ENCODE data around the gene AIMP1. TPM values are rescaled to one million over a fixed set of nuclear protein-coding genes. Genes with fewer than 3 reads are reported as not detected.

Gene AIMP1
- total RNA-seq, 5 donors from 2014 or later (not counting 1 experiment from before 2014, with no cell fraction given) = 40.9 to 62.1 (median 45.5) TPM

- Histone ChIP-seq H3K9me3 (no peaks in the 10 kb centered on the region), H3K4me1 (ENCODE audit: control insufficient read depth in 1 of 2, extremely low read depth in 1 of 2, insufficient read depth in 2 of 2, low read length in 2 of 2) (no peaks in the 10 kb centered on the region), H3K36me3 (ENCODE audit: control insufficient read depth in 2 of 2, extremely low read depth in 1 of 2, insufficient read depth in 1 of 2, low read length in 1 of 2) (peaks cover 0 to 40% of the 10 kb centered on the region in 2 donors), H3K4me3 (ENCODE audit: control insufficient read depth in 1 of 2, extremely low read depth in 1 of 2, low read length in 1 of 2) (no peak overlapping the region), H3K27ac (ENCODE audit: low read length) (no peak overlapping the region), H3K27me3 (replicated peaks in 1 of 2; ENCODE audit: control insufficient read depth in 2 of 2, extremely low read depth in 1 of 2, insufficient read depth in 2 of 2, low read length in 1 of 2) (no peaks in the 10 kb centered on the region)
- DNase-seq (no peak), ATAC-seq (replicated peaks in 1 of 4) (no peak)
- POLR2A ChIA-PET = no interaction called here
- peaks cover 55% of the 10 kb centered on the region for H3K36me3 Mint-ChIP-seq
- peaks cover 14 to 27% (median 16%) of the 10 kb centered on the region in 3 donors for H3K4me1 Mint-ChIP-seq
- H3K27me3 Mint-ChIP-seq = no peaks in the 10 kb centered on the region
- H3K9me3 Mint-ChIP-seq = no peaks in the 10 kb centered on the region
- H3K4me3 Mint-ChIP-seq = no peak overlapping the region
- H3K27ac Mint-ChIP-seq = no peak overlapping the region
- CTCF ChIA-PET = interaction anchor here in 1 of 2 donors (0.5 to 0.8 kb wide), 2 partner anchors 19 to 1450 kb away, joined by 4 to 5 read pairs; no protein-coding TSS in a partner anchor
Measured at GRCh38 chr4:106297245-106298035, 18.9 kb upstream of the AIMP1 start.

- Mint-ChIP-seq H3K27me3 (no peaks in the 10 kb centered on the region), H3K27ac (no peak overlapping the region), H3K4me3 (no peak overlapping the region), H3K36me3 (peaks cover 57% of the 10 kb centered on the region), H3K4me1 (peaks cover 23 to 30% (median 28%) of the 10 kb centered on the region in 3 donors), H3K9me3 (no peaks in the 10 kb centered on the region)
- ChIA-PET CTCF (no interaction called here), POLR2A (no interaction called here)
- Histone ChIP-seq H3K36me3 (ENCODE audit: control insufficient read depth in 2 of 2, extremely low read depth in 1 of 2, insufficient read depth in 1 of 2, low read length in 1 of 2) (peaks cover 0 to 25% of the 10 kb centered on the region in 2 donors), H3K9me3 (no peaks in the 10 kb centered on the region), H3K4me3 (ENCODE audit: control insufficient read depth in 1 of 2, extremely low read depth in 1 of 2, low read length in 1 of 2) (no peak overlapping the region), H3K27ac (ENCODE audit: low read length) (no peak overlapping the region), H3K27me3 (replicated peaks in 1 of 2; ENCODE audit: control insufficient read depth in 2 of 2, extremely low read depth in 1 of 2, insufficient read depth in 2 of 2, low read length in 1 of 2) (no peaks in the 10 kb centered on the region), H3K4me1 (ENCODE audit: control insufficient read depth in 1 of 2, extremely low read depth in 1 of 2, insufficient read depth in 2 of 2, low read length in 2 of 2) (no peaks in the 10 kb centered on the region)
- no peak for ATAC-seq (replicated peaks in 1 of 4)
- 71% methylated on average over 1 of the region's 4 CpGs for WGBS (ENCODE audit: insufficient coverage)
- DNase-seq = no peak
Measured at GRCh38 chr4:106299977-106300376, 16.4 kb upstream of the AIMP1 start.

GRCh38 chr4:106301393-106302061, 14.8 kb upstream of the AIMP1 start:
- DNase-seq (no peak), ATAC-seq (replicated peaks in 1 of 4) (no peak)
- WGBS (ENCODE audit: insufficient coverage) = 100% methylated on average over 1 of the region's 2 CpGs
- H3K36me3 ChIP-seq (ENCODE audit: control insufficient read depth in 2 of 2, extremely low read depth in 1 of 2, insufficient read depth in 1 of 2, low read length in 1 of 2) = peaks cover 0 to 19% of the 10 kb centered on the region in 2 donors
- H3K9me3 Mint-ChIP-seq = no peaks in the 10 kb centered on the region
- H3K4me3 ChIP-seq (ENCODE audit: control insufficient read depth in 1 of 2, extremely low read depth in 1 of 2, low read length in 1 of 2) = no peak overlapping the region
- H3K27me3 ChIP-seq (replicated peaks in 1 of 2; ENCODE audit: control insufficient read depth in 2 of 2, extremely low read depth in 1 of 2, insufficient read depth in 2 of 2, low read length in 1 of 2) = no peaks in the 10 kb centered on the region
- ChIA-PET CTCF (no interaction called here), POLR2A (no interaction called here)
- H3K27ac Mint-ChIP-seq = no peak overlapping the region
- H3K4me3 Mint-ChIP-seq = no peak overlapping the region
- peaks cover 22 to 27% (median 25%) of the 10 kb centered on the region in 3 donors for H3K4me1 Mint-ChIP-seq
- no peaks in the 10 kb centered on the region for H3K9me3 ChIP-seq
- no peak overlapping the region for H3K27ac ChIP-seq (ENCODE audit: low read length)
- H3K36me3 Mint-ChIP-seq = peaks cover 52% of the 10 kb centered on the region
- no peaks in the 10 kb centered on the region for H3K4me1 ChIP-seq (ENCODE audit: control insufficient read depth in 1 of 2, extremely low read depth in 1 of 2, insufficient read depth in 2 of 2, low read length in 2 of 2)
- H3K27me3 Mint-ChIP-seq = no peaks in the 10 kb centered on the region

DNA sequence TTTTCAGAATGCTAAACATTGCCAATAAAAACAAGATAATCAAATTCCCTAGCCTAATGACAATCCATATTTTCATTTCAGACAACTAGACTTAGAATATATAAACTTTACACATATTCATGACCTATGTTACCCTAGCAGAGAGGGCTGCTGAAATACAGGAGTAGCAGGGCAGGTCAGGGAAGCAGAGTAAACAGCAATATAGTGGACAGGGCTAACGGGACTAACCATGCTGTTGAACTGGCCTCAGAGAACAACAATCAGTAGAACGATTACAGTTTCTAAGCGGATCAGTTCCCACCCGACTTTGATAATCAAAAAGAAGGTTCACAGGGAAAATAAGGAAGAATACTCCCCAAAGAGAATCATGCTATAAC, 14.3 kb upstream of the AIMP1 start:
- H3K27me3 ChIP-seq (replicated peaks in 1 of 2; ENCODE audit: control insufficient read depth in 2 of 2, extremely low read depth in 1 of 2, insufficient read depth in 2 of 2, low read length in 1 of 2) = no peaks in the 10 kb centered on the region
- Mint-ChIP-seq H3K4me3 (no peak overlapping the region), H3K9me3 (no peaks in the 10 kb centered on the region), H3K36me3 (peaks cover 54% of the 10 kb centered on the region), H3K4me1 (peaks cover 19 to 27% (median 26%) of the 10 kb centered on the region in 3 donors), H3K27me3 (no peaks in the 10 kb centered on the region), H3K27ac (no peak overlapping the region)
- no peak overlapping the region for H3K27ac ChIP-seq (ENCODE audit: low read length)
- no peaks in the 10 kb centered on the region for H3K9me3 ChIP-seq
- no peak for ATAC-seq (replicated peaks in 1 of 4)
- ChIA-PET POLR2A (no interaction called here), CTCF (no interaction called here)
- peaks cover 0 to 22% of the 10 kb centered on the region in 2 donors for H3K36me3 ChIP-seq (ENCODE audit: control insufficient read depth in 2 of 2, extremely low read depth in 1 of 2, insufficient read depth in 1 of 2, low read length in 1 of 2)
- no peak for DNase-seq
- no peaks in the 10 kb centered on the region for H3K4me1 ChIP-seq (ENCODE audit: control insufficient read depth in 1 of 2, extremely low read depth in 1 of 2, insufficient read depth in 2 of 2, low read length in 2 of 2)
- no peak overlapping the region for H3K4me3 ChIP-seq (ENCODE audit: control insufficient read depth in 1 of 2, extremely low read depth in 1 of 2, low read length in 1 of 2)
- WGBS (ENCODE audit: insufficient coverage) = 96% methylated on average over 3 of the region's 4 CpGs

DNA sequence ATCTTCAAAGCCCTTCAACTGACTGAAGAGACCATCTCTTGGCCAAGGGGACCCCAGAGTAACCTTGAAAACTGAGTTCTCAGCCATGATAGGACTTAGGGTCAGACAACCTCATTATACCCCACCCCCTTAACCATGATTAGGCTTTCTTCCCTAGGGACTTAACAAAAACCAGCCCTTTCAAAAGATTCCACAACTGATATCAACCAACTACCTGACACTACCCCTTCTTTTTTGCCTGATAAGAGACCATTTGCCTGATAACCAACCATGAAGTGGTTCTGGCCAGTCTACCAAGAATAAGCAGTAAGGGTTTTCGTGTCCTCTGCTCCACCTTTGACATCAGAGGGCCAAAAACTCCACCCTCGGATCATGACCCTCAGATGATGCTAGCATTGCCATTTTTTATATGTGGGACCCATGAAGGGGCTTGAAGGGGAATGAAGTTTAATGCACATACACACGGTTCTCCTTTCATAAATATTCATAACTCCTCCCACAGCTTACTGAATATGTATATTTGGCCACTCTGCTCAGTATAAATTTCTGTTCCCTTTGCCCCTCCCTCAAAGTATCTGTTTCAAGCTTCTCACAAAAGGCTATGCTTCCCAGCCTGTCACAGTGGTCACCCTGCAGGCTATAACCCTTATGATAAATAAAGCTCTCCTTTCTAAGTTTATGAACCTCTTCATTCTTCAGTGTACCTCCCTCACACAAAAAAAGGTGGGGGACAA, 12.6 kb upstream of the AIMP1 start:
- no peak for ATAC-seq (replicated peaks in 1 of 4)
- WGBS (ENCODE audit: insufficient coverage) = 100% methylated on average over 1 of the region's 3 CpGs
- ChIA-PET CTCF (interaction anchor here in 1 of 2 donors (1.1 kb wide), 1 partner anchor 12 kb away, joined by 3 read pairs; the partner anchor contains the start of gene TBCK), POLR2A (interaction anchor here in 1 of 2 donors (0.6 kb wide), 1 partner anchor 60 kb away, joined by 3 read pairs; no protein-coding TSS in a partner anchor)
- Mint-ChIP-seq H3K27ac (no peak overlapping the region), H3K4me1 (peaks cover 15 to 26% (median 24%) of the 10 kb centered on the region in 3 donors), H3K36me3 (peaks cover 50% of the 10 kb centered on the region), H3K27me3 (no peaks in the 10 kb centered on the region), H3K4me3 (no peak overlapping the region), H3K9me3 (no peaks in the 10 kb centered on the region)
- H3K9me3 ChIP-seq = no peaks in the 10 kb centered on the region
- H3K27ac ChIP-seq (ENCODE audit: low read length) = no peak overlapping the region
- no peaks in the 10 kb centered on the region for H3K4me1 ChIP-seq (ENCODE audit: control insufficient read depth in 1 of 2, extremely low read depth in 1 of 2, insufficient read depth in 2 of 2, low read length in 2 of 2)
- no peak for DNase-seq
- no peak overlapping the region for H3K4me3 ChIP-seq (ENCODE audit: control insufficient read depth in 1 of 2, extremely low read depth in 1 of 2, low read length in 1 of 2)
- H3K36me3 ChIP-seq (ENCODE audit: control insufficient read depth in 2 of 2, extremely low read depth in 1 of 2, insufficient read depth in 1 of 2, low read length in 1 of 2) = peaks cover 0 to 23% of the 10 kb centered on the region in 2 donors
- H3K27me3 ChIP-seq (replicated peaks in 1 of 2; ENCODE audit: control insufficient read depth in 2 of 2, extremely low read depth in 1 of 2, insufficient read depth in 2 of 2, low read length in 1 of 2) = no peaks in the 10 kb centered on the region

DNA sequence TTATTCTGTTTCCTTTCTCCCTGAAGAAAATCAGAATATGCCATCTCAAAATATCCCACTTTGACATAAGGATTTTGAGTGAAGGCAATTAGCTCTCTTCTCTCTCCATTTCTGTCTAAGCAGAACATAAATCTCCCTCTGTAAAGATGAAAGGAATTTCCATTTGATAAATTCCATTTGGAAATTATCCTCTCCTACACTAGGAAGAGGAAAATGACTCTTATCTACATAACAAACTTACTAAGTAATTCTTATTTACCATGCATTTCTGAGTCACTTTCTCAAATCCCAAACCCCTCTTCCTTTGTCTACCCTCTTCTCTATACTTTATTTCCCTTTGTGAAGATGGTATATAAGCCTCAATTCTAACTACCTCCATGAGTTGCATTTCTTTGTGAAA, 11.7 kb upstream of the AIMP1 start:
- no peaks in the 10 kb centered on the region for H3K4me1 ChIP-seq (ENCODE audit: control insufficient read depth in 1 of 2, extremely low read depth in 1 of 2, insufficient read depth in 2 of 2, low read length in 2 of 2)
- H3K27ac Mint-ChIP-seq = no peak overlapping the region
- DNase-seq (no peak), ATAC-seq (replicated peaks in 1 of 4) (no peak)
- peaks cover 0 to 15% of the 10 kb centered on the region in 2 donors for H3K36me3 ChIP-seq (ENCODE audit: control insufficient read depth in 2 of 2, extremely low read depth in 1 of 2, insufficient read depth in 1 of 2, low read length in 1 of 2)
- H3K4me3 ChIP-seq (ENCODE audit: control insufficient read depth in 1 of 2, extremely low read depth in 1 of 2, low read length in 1 of 2) = no peak overlapping the region
- ChIA-PET CTCF (interaction anchor here in 1 of 2 donors (0.7 kb wide), 1 partner anchor 8 kb away, joined by 3 read pairs; no protein-coding TSS in a partner anchor), POLR2A (no interaction called here)
- H3K27me3 ChIP-seq (replicated peaks in 1 of 2; ENCODE audit: control insufficient read depth in 2 of 2, extremely low read depth in 1 of 2, insufficient read depth in 2 of 2, low read length in 1 of 2) = no peaks in the 10 kb centered on the region
- H3K4me1 Mint-ChIP-seq = peaks cover 15 to 26% (median 26%) of the 10 kb centered on the region in 3 donors
- no peak overlapping the region for H3K4me3 Mint-ChIP-seq
- no peaks in the 10 kb centered on the region for H3K9me3 ChIP-seq
- no peaks in the 10 kb centered on the region for H3K27me3 Mint-ChIP-seq
- H3K36me3 Mint-ChIP-seq = peaks cover 49% of the 10 kb centered on the region
- no peaks in the 10 kb centered on the region for H3K9me3 Mint-ChIP-seq
- H3K27ac ChIP-seq (ENCODE audit: low read length) = no peak overlapping the region

Data from T-cell (primary cell).